Measurements from ENCODE around the gene ATAD5.
A peak's percentile ranks its signal among the peaks of the same experiment; 100 is the strongest.
"Not testable (repeated sequence)": the region's sequence is repeated elsewhere in the genome, so short reads cannot be mapped to it uniquely, and the experiment has no call there.

The ATAD5 gene

DNA sequence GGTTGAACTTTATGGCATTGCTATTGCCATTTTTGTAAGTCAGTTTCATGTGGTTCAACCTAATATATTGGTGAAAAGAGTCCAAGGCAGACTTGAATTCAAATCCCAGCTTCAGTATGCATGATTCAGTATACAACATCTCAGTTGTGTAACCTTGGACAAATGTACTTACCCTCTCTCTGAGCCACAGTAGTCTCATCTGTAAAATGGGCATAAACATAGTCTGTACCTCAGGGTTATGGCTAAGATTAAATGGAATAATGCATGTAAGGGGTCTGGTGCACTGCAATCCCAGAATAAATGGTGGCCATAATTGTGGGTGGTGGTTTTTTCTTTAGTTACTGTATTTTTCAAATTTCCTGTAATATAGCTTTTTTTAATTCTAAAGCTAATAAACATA lies 85.3 kb downstream of the ATAD5 start:
- no peak for DNase-seq

- DNase-seq, result no peak
Measured at GRCh38 chr17:30920282-30920681, 88.5 kb downstream of the ATAD5 start.

DNA sequence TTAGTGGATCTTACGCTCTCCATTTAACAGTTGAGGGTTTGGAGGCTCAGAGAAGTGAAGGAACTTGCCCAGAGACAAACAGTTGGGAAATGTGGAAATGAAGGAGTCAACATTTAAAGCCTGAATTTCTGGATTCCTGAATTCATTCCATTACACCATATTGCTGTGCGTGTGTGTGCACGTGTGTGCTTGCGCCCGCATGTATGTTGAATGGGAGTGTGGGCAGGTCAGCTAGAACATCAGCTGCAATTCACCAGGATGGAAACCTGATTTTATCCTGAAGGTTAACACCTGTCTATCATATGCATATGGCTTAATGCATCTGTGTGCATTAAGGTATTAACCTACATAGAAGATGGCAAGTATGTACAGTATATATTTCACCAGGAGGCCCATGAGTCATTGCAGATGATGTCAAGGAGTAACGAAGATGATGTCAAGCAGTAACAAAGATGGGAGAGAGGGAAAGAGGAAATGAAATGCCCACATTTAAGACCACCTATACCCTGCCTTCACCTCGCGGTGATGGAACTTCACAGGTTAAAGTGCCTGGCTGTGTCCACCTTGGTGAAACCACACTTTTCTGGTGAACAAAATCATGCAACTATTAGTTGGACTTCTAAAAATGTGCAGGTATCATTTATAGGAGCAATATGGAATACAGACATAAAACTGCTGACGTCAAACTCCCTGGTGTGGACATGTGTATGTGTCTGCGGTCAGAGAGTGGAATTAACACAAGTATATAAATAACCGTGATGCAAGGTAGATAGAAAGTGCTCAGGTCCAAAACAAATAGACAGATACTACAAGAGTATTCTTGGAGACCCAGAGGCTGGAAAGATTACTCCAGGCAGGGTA lies 89.1 kb downstream of the ATAD5 start:
- no peak for DNase-seq

GRCh38 chr17:30921544-30922196 lies 89.9 kb downstream of the ATAD5 start, which contains the start of gene ADAP2:
Gene ADAP2, plus strand, starts transcription at chr17:30921945. Its CDS starts 70 bp downstream, at chr17:30922015.
- DNase-seq, result no peak

DNA sequence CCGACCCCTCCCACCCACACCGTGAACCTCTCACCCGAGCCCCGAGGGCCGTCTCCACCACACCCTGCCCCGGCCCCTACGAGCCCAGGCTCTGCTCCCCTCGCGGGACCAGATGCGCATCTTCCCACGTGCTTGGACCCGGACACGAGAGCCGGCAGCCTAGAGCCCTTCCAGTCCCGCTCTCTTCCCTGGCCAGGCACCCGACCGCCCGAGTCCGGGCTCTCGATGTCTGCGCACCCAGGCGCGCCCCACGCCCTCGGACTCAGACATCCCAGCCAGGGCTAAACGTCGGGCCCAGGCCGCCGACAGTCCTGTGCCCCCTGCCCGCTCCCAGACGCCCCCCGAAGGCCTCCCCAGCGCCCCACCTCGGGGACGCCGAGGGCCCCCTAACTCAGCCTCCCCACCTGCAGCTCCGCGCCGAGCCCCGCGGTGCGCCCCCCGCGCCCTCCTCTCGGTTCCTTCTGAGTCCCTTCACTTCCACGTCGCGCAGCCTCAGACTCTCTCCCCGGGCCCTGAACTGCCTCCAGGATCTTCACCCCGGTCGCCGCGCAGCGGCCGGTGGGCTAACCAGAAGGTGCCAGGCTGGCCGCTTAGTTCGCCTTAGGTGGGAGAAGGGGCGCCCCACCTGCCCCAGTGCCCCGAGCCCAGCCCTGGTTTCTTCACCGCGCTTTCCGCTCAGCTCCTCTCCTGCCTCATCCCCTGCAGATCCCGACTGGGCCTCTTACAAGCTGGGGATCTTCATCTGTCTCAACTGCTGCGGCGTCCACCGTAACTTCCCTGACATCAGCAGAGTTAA lies 90.7 kb downstream of the ATAD5 start:
- DNase-seq, result no peak

- no peak for DNase-seq
Measured at GRCh38 chr17:30924341-30924740, 92.6 kb downstream of the ATAD5 start.

- DNase-seq, result no peak
Measured at GRCh38 chr17:30926516-30926915, 94.8 kb downstream of the ATAD5 start.

GRCh38 chr17:30927756-30928155 lies 96.0 kb downstream of the ATAD5 start:
- DNase-seq, result no peak

- DNase-seq, result no peak
Measured at GRCh38 chr17:30928584-30928983, 96.8 kb downstream of the ATAD5 start.

DNA sequence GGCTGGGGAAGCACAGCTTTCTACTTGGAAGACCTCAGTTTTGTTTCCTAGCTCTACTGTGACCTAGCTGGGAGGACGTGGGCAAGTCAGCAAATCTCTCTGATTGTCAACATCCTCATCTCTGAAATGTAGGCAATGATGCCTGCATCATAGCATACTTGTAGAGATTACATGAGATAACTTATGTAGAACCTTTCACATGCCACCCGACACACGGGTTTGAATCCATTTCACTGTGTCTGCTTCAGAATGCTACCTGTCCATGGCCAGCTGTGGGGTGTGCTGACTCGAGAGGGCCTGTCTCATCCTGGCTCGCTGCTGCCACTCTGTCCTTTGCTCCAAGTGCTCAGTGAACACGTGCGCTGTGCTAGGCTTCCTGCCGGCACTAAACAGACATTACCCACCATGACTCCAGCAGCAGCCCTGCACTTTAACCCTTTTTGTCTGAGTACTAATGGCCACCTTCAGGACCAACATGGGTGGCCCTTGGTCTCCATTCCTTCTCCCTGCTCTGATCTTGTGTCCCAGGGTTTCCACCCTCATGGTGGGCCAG lies 97.4 kb downstream of the ATAD5 start:
- DNase-seq, result no peak

GRCh38 chr17:30929861-30930260 lies 98.1 kb downstream of the ATAD5 start:
- DNase-seq, result not testable (repeated sequence)

GRCh38 chr17:30930495-30930894 lies 98.7 kb downstream of the ATAD5 start:
- no peak for DNase-seq

DNA sequence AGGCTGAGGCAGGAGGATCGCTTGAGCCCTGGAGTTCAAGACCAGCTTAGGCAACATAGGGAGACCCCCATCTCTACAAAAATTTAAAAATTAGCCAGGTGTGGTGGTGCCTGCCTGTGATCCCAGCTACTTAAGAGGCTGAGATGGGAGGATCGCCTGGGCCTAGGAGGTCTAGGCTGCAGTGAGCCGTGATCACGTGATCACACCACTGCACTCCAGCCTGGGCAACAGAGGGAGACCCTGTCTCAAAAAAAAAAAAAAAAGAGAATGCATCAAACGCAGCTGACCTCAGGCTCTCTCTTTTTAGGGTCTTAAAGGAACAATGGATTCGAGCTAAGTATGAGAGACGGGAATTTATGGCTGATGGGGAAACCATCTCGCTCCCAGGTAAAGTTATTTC lies 99.8 kb downstream of the ATAD5 start:
- DNase-seq, result not testable (repeated sequence)

DNA sequence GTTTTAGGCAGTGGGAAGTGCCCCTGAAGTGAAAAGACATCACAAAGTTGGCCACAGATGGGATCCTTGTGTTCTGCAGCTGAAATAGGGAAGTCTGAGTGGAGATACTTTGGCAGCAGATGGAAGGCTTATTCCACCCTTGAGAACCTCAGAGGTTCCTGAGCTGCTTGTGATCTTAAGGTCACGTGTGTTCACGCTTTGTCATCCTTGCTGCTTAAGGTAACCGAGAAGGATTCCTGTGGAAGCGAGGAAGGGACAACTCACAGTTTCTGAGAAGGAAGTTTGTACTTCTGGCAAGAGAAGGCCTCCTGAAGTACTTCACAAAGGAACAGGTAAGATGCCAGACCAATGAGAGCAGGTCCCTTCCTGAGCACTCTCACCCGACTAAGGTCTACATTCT lies 102.2 kb downstream of the ATAD5 start:
- no peak for DNase-seq

GRCh38 chr17:30939051-30939689 lies 107.4 kb downstream of the ATAD5 start:
- no peak for DNase-seq

- peak; percentile 18 for DNase-seq
Measured at GRCh38 chr17:30942308-30943079, 110.7 kb downstream of the ATAD5 start.
